Transverse colon (tissue), 4 donors: ENCODE measurements around the gene LMO1. TPM values are rescaled to one million over a fixed set of nuclear protein-coding genes. Genes with fewer than 3 reads are reported as not detected.

Experiments
- DNase-seq: peaks from one replicate; pipeline ENCODE4 v3.0.0-alpha.2; 2019
- H3K27ac ChIP-seq, 4 donors: fragments of 200-600 bp; sonication (generic); 2 replicates each; pipeline ENCODE4 v1.5.1; 2016 to 2018; ENCODE audit warnings: inconsistent platforms in 4 of 4
- H3K27me3 ChIP-seq: fragments of 200-600 bp; sonication (generic); 2 replicates; pipeline ENCODE4 v1.5.1; 2017; ENCODE audit warnings: inconsistent platforms
- H3K36me3 ChIP-seq, 4 donors: fragments of 200-600 bp; sonication (generic); 2 replicates each; pipeline ENCODE4 v1.5.1; 2017 to 2019; ENCODE audit warnings: inconsistent platforms in 4 of 4
- H3K4me1 ChIP-seq, 4 donors: fragments of 200-600 bp; sonication (generic); 2 replicates each; pipeline ENCODE4 v1.5.1; 2017 to 2020; ENCODE audit warnings: inconsistent platforms in 4 of 4
- H3K4me3 ChIP-seq, 4 donors: fragments of 200-600 bp; sonication (generic); 1 replicate in 1 of 4; 2 replicates in 3 of 4; pipeline versions ENCODE4 v1.5.1 to v1.6.1; 2017 to 2019; ENCODE audit warnings: inconsistent platforms in 4 of 4
- H3K9me3 ChIP-seq, 2 donors: fragments of 200-600 bp; sonication (generic); 2 replicates each; pipeline ENCODE4 v1.5.1; 2017 to 2019; ENCODE audit warnings: inconsistent platforms in 2 of 2
- EP300 ChIP-seq: sonication (generic); formaldehyde crosslinking; IDR thresholded peaks from one replicate; pipeline ENCODE4 v1.6.1; 2017; ENCODE audit warnings: antibody characterized with exemption, low read depth
- POLR2A ChIP-seq: fragments of 450-650 bp; IDR thresholded peaks from one replicate; pipeline ENCODE4 v1.6.1; 2016; ENCODE audit warnings: antibody characterized with exemption, mild to moderate bottlenecking, moderate library complexity
- POLR2AphosphoS5 ChIP-seq, 3 donors: sonication (generic); formaldehyde crosslinking; IDR thresholded peaks; one replicate each; pipeline ENCODE4 v1.6.1; 2016; ENCODE audit warnings: antibody characterized with exemption in 3 of 3
- WGBS, 2 donors: methylation state at CpG; one replicate each; pipeline ENCODE4 v1.1.5; 2018; ENCODE audit warnings: low coverage in 1 of 2; 5-methylcytosine and 5-hydroxymethylcytosine counted together
- in situ Hi-C, 4 donors: fragments of 200-750 bp; cut with MboI; loops; one replicate each; pipeline versions ENCODE4 v1.15.0 to v1.15.1; 2017; ENCODE audit warnings: low sequenced_read_pairs in 3 of 4, low pct_ligation_motif_present in 1 of 4, low pct_unique_long_range_greater_than_20kb in 1 of 4
- intact Hi-C: fragments of 100-400 bp; cut with DNase I; formaldehyde crosslinking; loops from one replicate; pipeline ENCODE4 v1.15.1; 2023; ENCODE audit warnings: low total_unique reads
- total RNA-seq, 4 donors: library from RNA; depleted of rRNA; stranded (reverse); fragments of >200 nt; gene quantifications; one replicate each; pipeline ENCODE4 v1.1.0, GENCODE V29; 2016
- TF ChIP-seq, protein P1 (sequence below), 5 experiments: fragments of 200-600 bp in 3 of 5; fragments of 450-650 bp in 2 of 5; sonication (generic) in 3 of 5; IDR thresholded peaks; 1 replicate in 2 of 5; 2 replicates in 3 of 5; pipeline ENCODE4 v1.5.1; 2016 to 2017; ENCODE audit warnings: antibody characterized with exemption in 5 of 5, inconsistent platforms in 3 of 5, mild to moderate bottlenecking in 2 of 5, moderate library complexity in 1 of 5

LMO1 gene
- total RNA-seq, 4 donors from 2014 or later, result not detected

DNA sequence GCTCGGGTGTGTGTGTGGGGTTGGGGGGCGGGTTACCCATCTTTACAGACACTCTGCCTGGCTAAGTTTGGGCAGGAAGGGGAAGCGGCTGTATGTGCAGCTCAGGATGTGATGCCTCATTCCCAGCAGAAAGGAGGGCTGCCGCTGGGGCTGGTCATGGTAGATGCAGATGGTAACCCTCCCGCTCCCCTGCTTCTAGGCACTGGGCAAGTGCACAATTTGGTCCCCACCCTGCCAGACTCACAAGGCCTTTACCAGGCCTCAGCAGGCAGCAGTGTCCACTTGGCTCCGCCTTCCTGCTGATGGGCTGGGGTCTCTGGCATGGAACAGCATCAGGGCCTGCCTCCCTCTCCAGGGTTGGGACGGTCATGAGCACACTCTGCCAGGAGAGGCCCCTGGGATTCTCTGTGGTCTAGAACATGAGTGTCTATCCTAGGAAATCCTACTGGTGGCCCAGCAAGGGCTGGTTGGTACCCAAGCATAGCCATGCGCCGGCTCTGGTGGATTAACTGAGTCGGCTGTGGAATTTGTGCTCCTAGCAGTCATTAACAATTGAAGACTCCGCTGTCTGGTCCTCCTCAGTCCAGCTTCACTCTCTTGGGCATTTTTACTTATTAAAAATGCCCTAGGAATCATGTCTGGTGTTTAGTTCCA is 4.2 kb downstream of the LMO1 start:
- TF ChIP-seq, protein P1, sequence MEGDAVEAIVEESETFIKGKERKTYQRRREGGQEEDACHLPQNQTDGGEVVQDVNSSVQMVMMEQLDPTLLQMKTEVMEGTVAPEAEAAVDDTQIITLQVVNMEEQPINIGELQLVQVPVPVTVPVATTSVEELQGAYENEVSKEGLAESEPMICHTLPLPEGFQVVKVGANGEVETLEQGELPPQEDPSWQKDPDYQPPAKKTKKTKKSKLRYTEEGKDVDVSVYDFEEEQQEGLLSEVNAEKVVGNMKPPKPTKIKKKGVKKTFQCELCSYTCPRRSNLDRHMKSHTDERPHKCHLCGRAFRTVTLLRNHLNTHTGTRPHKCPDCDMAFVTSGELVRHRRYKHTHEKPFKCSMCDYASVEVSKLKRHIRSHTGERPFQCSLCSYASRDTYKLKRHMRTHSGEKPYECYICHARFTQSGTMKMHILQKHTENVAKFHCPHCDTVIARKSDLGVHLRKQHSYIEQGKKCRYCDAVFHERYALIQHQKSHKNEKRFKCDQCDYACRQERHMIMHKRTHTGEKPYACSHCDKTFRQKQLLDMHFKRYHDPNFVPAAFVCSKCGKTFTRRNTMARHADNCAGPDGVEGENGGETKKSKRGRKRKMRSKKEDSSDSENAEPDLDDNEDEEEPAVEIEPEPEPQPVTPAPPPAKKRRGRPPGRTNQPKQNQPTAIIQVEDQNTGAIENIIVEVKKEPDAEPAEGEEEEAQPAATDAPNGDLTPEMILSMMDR (IDR thresholded peaks at IDR 0.05), result no peak
- TF ChIP-seq EP300, result no peak
- TF ChIP-seq POLR2A, result no peak
- no peak for TF ChIP-seq POLR2AphosphoS5 (IDR thresholded peaks at IDR 0.05)
- 89% methylated on average over 11 of the region's 11 CpGs; no CpG with 5 or more reads in 1 of the 2 donors for WGBS, 2 donors
- Histone ChIP-seq H3K36me3 (no peaks in the 10 kb centered on the region), H3K4me3 (no peak overlapping the region), H3K27ac (no peak overlapping the region), H3K4me1 (peaks cover 6 to 19% (median 16%) of the 10 kb centered on the region in 4 donors), H3K27me3 (peaks cover 37% of the 10 kb centered on the region), H3K9me3 (no peaks in the 10 kb centered on the region)
- no peak for DNase-seq
- intact Hi-C loops, result no loop called here
- in situ Hi-C loops, result no loop called here

DNA sequence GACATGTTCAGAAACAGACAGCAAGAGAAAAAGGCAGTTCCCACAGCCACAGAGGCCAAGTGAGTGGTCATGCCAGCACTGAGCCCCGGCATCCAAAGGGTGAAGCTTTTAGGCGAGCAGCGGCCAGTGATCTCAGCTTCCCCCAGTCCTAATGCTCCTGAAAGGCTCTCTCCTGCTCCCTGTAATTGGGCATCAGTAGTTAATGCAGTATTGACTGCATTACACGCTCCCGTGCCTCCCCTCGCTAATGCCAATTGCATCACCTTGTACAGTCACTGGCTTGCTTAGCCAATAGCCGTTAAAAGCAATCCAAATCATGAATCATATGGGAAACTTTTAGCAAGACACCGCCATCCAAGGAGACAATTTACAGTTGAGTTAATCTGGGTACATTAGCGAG is 4.9 kb downstream of the LMO1 start:
- intact Hi-C loops, result no loop called here
- Histone ChIP-seq H3K27me3 (peaks cover 31% of the 10 kb centered on the region), H3K36me3 (no peaks in the 10 kb centered on the region), H3K9me3 (no peaks in the 10 kb centered on the region), H3K27ac (no peak overlapping the region), H3K4me1 (peaks cover 6 to 16% (median 13%) of the 10 kb centered on the region in 4 donors), H3K4me3 (no peak overlapping the region)
- 79% methylated on average over 9 of the region's 9 CpGs; no CpG with 5 or more reads in 1 of the 2 donors for WGBS, 2 donors
- DNase-seq, result no peak
- in situ Hi-C loops, result no loop called here
- TF ChIP-seq, protein P1 (IDR thresholded peaks at IDR 0.05), result no peak
- no peak for TF ChIP-seq POLR2A
- TF ChIP-seq POLR2AphosphoS5 (IDR thresholded peaks at IDR 0.05), result no peak
- no peak for TF ChIP-seq EP300

DNA sequence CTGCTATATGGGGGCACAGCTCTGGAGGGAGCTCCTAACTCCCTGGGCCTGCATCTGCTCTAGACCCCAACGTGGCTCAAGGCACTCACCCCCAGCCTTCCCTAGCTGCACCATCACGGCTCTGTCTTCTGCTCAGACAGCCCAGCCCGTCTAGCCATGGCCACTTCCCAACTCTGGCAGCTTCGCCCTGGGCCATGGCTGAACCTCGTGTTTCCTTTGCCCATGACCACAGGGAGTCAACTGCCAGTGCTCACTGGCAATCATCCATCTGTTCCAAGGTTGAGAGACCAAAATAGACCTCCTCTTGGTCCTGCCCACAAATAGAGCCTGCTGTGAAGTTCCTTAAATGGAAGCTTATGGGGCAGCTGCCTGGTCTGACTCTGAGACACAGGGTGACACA is 5.4 kb downstream of the LMO1 start:
- H3K36me3 ChIP-seq, result no peaks in the 10 kb centered on the region
- intact Hi-C loops (no loop called here), in situ Hi-C loops (no loop called here)
- no peak overlapping the region for H3K27ac ChIP-seq
- peaks cover 3 to 11% (median 8%) of the 10 kb centered on the region in 4 donors for H3K4me1 ChIP-seq
- no peak overlapping the region for H3K4me3 ChIP-seq
- peaks cover 27% of the 10 kb centered on the region for H3K27me3 ChIP-seq
- no peaks in the 10 kb centered on the region for H3K9me3 ChIP-seq
- TF ChIP-seq POLR2A (no peak), EP300 (no peak), POLR2AphosphoS5 (IDR thresholded peaks at IDR 0.05) (no peak)
- TF ChIP-seq, protein P1 (IDR thresholded peaks at IDR 0.05), result no peak
- WGBS, 2 donors, result 74% methylated on average over 4 of the region's 5 CpGs; no CpG with 5 or more reads in 1 of the 2 donors
- DNase-seq, result no peak

DNA sequence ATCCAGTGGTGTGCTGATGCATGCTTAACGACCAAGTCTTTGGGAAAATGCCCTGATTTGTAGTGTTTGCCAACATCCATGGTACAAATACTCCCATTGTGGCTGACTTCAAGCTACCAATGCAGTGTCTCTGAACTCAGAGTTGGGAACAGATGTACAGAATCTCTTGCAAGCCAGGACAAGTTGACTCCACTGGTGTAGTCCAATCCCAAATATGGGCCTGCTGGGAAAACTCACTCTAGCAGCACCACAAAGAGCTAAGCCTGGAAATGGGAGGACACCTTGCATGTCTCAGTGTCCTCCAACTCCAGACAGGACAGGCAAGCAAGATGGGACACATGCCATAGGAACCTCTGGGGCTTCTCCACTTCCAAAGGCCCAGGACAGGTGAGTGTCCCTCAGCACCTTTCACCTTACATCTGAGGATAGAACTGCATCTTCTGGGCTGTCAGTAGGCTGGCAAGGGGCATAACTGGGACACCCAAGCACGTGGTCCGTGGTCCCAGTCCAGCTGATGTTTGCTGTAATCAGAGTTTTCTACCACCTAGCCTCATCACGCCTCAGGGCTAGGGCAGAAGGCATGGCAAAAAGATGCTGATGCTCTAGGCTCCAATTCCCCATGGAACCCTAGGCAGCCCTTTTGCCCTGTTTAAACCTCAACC is 6.5 kb downstream of the LMO1 start:
- intact Hi-C loops (no loop called here), in situ Hi-C loops (no loop called here)
- 80 to 100% methylated on average over 1 to 2 of the region's 4 CpGs for WGBS, 2 donors
- H3K27ac ChIP-seq, result no peak overlapping the region
- H3K4me3 ChIP-seq, result no peak overlapping the region
- no peak for DNase-seq
- TF ChIP-seq POLR2A, result no peak
- TF ChIP-seq, protein P1 (IDR thresholded peaks at IDR 0.05), result no peak
- TF ChIP-seq EP300, result no peak
- no peak for TF ChIP-seq POLR2AphosphoS5 (IDR thresholded peaks at IDR 0.05)
- no peaks in the 10 kb centered on the region for H3K9me3 ChIP-seq
- H3K27me3 ChIP-seq, result peaks cover 16% of the 10 kb centered on the region
- no peaks in the 10 kb centered on the region for H3K4me1 ChIP-seq
- H3K36me3 ChIP-seq, result no peaks in the 10 kb centered on the region
